ENCODE results near the gene MYO3B. TPM values are rescaled to one million over a fixed set of nuclear protein-coding genes. Genes with fewer than 3 reads are reported as not detected.

The MYO3B gene
- polyA plus RNA-seq, 1 donor (not counting 4 experiments of a cell fraction or from before 2014, with no cell fraction given): 4.4 TPM

DNA sequence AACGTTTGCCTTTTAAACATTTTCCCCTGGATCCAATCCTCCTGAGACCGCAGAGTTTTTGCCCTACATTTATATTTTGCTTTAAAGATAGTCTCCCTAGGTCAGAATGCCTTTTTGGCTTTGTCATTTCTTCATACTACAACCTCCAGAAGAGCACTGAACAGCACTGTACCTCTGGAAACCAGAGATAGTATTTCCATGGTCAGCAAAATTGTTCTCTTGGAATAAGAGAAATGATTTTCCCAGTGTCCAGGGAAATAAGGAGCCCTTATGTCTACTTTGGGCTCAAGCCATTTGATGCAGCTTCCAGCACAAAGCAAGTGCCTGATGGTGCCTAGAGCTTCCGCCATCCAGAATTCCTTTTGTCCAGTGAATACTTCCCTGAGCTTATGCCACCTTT, 461.7 kb downstream of the MYO3B start:
- H3K4me1 ChIP-seq (ENCODE audit: control insufficient read depth, extremely low read depth, insufficient read depth, low read length): no peaks in the 10 kb centered on the region
- no peak overlapping the region for H2AFZ ChIP-seq (ENCODE audit: control insufficient read depth, low read length)
- no peak for TF ChIP-seq EZH2 (IDR thresholded peaks at IDR 0.05; ENCODE audit: low read length)
- TF ChIP-seq, protein P1, sequence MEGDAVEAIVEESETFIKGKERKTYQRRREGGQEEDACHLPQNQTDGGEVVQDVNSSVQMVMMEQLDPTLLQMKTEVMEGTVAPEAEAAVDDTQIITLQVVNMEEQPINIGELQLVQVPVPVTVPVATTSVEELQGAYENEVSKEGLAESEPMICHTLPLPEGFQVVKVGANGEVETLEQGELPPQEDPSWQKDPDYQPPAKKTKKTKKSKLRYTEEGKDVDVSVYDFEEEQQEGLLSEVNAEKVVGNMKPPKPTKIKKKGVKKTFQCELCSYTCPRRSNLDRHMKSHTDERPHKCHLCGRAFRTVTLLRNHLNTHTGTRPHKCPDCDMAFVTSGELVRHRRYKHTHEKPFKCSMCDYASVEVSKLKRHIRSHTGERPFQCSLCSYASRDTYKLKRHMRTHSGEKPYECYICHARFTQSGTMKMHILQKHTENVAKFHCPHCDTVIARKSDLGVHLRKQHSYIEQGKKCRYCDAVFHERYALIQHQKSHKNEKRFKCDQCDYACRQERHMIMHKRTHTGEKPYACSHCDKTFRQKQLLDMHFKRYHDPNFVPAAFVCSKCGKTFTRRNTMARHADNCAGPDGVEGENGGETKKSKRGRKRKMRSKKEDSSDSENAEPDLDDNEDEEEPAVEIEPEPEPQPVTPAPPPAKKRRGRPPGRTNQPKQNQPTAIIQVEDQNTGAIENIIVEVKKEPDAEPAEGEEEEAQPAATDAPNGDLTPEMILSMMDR (optimal IDR thresholded peaks at IDR 0.05 in 1 of 3, IDR thresholded peaks at IDR 0.05 in 1 of 3, conservative IDR thresholded peaks at IDR 0.05 in 1 of 3; ENCODE audit: extremely low read depth in 1 of 3, insufficient read depth in 2 of 3, low read length in 3 of 3): no peak
- H3K9ac ChIP-seq (ENCODE audit: control insufficient read depth, extremely low read depth, insufficient read depth, low read length): no peak overlapping the region
- H3K27me3 ChIP-seq (ENCODE audit: control insufficient read depth, extremely low read depth, insufficient read depth, low read length): no peaks in the 10 kb centered on the region
- no peaks in the 10 kb centered on the region for H3K36me3 ChIP-seq (ENCODE audit: control insufficient read depth in 2 of 2, extremely low read depth in 1 of 2, insufficient read depth in 2 of 2, low read length in 2 of 2)
- no peaks in the 10 kb centered on the region for H4K20me1 ChIP-seq (ENCODE audit: control insufficient read depth, extremely low read depth, insufficient read depth, low read length)
- no peak overlapping the region for H3K4me2 ChIP-seq (ENCODE audit: control insufficient read depth, extremely low read depth, insufficient read depth, low read depth, low read length)
- dilution Hi-C loops (cut with MboI; ENCODE audit: extremely low pct_ligation_motif_present, low sequenced_read_pairs): no loop called here
- H3K27ac ChIP-seq (ENCODE audit: control insufficient read depth, insufficient read depth, low read length): no peak overlapping the region
- no peaks in the 10 kb centered on the region for H3K79me2 ChIP-seq (ENCODE audit: control insufficient read depth, insufficient read depth, low read length)
- no peak for DNase-seq (ENCODE audit: low read depth, low spot score)
- FAIRE-seq: no peak
- no peak overlapping the region for H3K4me3 ChIP-seq (ENCODE audit: control insufficient read depth in 2 of 3, extremely low read depth in 1 of 3, insufficient read depth in 2 of 3, low read depth in 1 of 3, low read length in 3 of 3)
- no peaks in the 10 kb centered on the region for H3K9me1 ChIP-seq (ENCODE audit: control insufficient read depth, extremely low read depth, insufficient read depth, low read length)
- H3K9me3 ChIP-seq (ENCODE audit: control insufficient read depth, low read depth, low read length): no peaks in the 10 kb centered on the region

DNA sequence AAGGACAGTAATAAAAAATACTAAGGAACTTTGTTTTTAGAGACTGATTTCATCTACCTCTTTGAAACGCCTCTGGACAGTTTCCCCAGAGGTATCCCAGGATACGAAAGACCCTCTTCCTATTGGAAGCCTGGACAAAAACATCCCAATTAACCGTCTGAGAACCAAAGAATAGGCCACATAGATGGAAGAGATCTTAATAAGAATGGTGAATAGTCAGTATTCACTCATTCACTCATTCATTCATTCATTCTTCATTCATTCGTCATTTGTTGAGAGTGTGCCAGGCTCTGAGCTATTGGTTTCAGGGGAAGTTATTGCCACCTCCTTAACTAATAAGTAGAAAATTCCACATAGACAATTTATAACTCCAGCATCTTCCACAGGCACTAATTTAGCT, 464.0 kb downstream of the MYO3B start:
- FAIRE-seq (no peak), DNase-seq (ENCODE audit: low read depth, low spot score) (no peak)
- Histone ChIP-seq H2AFZ (ENCODE audit: control insufficient read depth, low read length) (no peak overlapping the region), H3K36me3 (ENCODE audit: control insufficient read depth in 2 of 2, extremely low read depth in 1 of 2, insufficient read depth in 2 of 2, low read length in 2 of 2) (no peaks in the 10 kb centered on the region), H3K9me3 (ENCODE audit: control insufficient read depth, low read depth, low read length) (no peaks in the 10 kb centered on the region), H3K4me2 (ENCODE audit: control insufficient read depth, extremely low read depth, insufficient read depth, low read depth, low read length) (no peak overlapping the region), H3K4me3 (ENCODE audit: control insufficient read depth in 2 of 3, extremely low read depth in 1 of 3, insufficient read depth in 2 of 3, low read depth in 1 of 3, low read length in 3 of 3) (no peak overlapping the region), H4K20me1 (ENCODE audit: control insufficient read depth, extremely low read depth, insufficient read depth, low read length) (no peaks in the 10 kb centered on the region), H3K4me1 (ENCODE audit: control insufficient read depth, extremely low read depth, insufficient read depth, low read length) (no peaks in the 10 kb centered on the region), H3K9ac (ENCODE audit: control insufficient read depth, extremely low read depth, insufficient read depth, low read length) (no peak overlapping the region), H3K27me3 (ENCODE audit: control insufficient read depth, extremely low read depth, insufficient read depth, low read length) (no peaks in the 10 kb centered on the region), H3K9me1 (ENCODE audit: control insufficient read depth, extremely low read depth, insufficient read depth, low read length) (no peaks in the 10 kb centered on the region), H3K27ac (ENCODE audit: control insufficient read depth, insufficient read depth, low read length) (no peak overlapping the region), H3K79me2 (ENCODE audit: control insufficient read depth, insufficient read depth, low read length) (no peaks in the 10 kb centered on the region)
- TF ChIP-seq EZH2 (IDR thresholded peaks at IDR 0.05; ENCODE audit: low read length): no peak
- TF ChIP-seq, protein P1 (optimal IDR thresholded peaks at IDR 0.05 in 1 of 3, IDR thresholded peaks at IDR 0.05 in 1 of 3, conservative IDR thresholded peaks at IDR 0.05 in 1 of 3; ENCODE audit: extremely low read depth in 1 of 3, insufficient read depth in 2 of 3, low read length in 3 of 3): no peak
- dilution Hi-C loops (cut with MboI; ENCODE audit: extremely low pct_ligation_motif_present, low sequenced_read_pairs): no loop called here
